ENCODE measurements around the gene C1RL.
A peak's percentile ranks its signal among the peaks of the same experiment; 100 is the strongest.

C1RL gene

GRCh38 chr12:7108796-7109571 is at the start of gene C1RL:
C1RL (minus strand) TSS chr12:7109214; CDS start chr12:7109180, 34 bp downstream.
- peak; percentile 82 for DNase-seq (ENCODE audit: low spot score)

DNA sequence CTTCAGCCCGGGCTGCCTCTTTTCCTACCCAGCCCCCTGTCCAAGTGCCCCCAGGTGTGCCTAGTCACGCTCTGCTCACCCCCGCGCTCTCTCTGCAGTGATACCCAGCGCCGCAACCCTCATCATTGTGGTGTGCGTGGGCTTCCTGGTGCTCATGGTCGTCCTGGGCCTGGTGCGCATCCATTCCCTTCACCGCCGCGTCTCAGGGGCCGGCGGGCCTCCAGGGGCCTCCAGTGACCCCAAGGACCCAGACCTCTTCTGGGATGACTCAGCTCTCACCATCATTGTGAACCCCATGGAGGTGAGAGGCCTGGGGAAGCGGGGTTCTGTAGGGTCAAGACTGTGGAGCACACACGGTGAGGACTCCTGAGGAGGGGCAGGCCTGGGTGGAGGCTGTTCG is 48.4 kb upstream of the C1RL start:
- no peak for DNase-seq (ENCODE audit: low spot score)

DNA sequence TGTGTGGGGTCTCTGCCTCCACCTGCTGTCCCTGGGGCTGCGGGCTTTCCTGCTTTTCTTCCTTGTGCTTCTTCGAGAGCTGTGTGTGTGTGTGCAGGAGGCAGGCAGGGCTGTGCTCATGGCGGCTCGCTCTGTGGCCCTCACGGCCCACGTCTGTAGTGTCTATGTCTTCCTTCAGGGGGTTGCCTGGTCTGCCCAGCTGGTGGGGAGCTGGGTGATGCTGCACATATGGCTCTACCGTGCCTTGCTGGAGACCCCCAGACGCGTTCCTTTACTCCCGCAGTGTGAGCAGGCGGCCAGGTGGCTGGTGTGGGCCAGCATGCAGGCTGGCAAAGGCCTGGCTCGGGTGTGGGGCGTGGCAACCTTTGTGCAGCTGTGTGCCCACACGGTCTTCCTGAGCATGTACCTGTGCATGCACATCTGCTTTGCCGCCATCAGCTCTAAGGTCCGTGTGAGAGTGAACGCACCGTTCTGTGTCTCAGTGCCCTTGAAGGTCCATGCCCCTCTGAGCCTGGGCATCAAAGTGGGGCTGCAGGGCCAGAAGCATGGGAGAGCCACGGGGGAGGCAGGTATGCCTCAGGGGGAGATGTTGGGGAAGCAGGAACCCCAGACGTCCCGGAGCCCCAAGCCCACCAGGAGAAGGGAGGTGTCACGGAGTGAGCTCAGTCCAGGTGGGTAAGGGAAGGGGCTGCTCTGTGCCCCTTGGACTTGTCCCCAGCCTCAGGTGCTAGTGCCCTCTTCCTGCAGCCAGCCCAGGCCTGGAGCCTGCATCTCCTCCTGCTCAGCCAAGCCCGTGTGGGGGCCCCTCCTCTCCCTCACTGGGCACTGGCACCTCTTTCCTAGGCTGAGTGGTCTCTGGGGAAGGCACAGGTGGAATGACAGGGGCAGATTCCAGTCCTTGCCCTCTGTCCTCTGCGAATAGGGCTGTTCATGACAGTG is 47.5 kb upstream of the C1RL start:
- DNase-seq (ENCODE audit: low spot score) = no peak

DNA sequence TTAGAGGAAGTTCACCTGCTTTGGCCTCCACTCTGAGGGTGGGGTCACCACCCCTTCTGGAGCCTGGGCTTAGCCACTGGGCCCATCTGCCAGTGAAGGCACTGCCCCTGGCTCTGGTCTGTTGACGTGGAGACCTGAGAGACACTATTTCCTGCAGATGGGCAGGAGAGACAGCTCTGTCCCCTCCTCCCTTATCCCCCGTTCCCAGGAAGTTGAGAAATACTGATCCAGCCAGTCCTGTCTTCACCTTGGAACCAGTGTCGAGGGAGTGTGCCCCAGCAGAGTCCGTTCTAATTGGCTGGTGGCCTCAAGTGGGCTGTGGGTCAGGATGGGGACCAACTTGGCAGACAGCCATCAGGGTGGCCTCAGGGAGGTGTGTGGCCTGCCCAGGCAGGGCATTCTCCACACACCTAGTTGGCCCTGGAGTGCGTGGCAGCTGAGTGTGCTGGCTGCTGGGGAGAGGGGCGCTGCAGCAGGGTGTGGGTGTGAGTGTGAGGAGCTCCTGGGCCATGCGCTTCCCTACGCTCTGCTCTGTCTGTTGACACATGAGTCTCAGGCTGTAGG is 46.5 kb upstream of the C1RL start:
- DNase-seq (ENCODE audit: low spot score) = no peak

DNA sequence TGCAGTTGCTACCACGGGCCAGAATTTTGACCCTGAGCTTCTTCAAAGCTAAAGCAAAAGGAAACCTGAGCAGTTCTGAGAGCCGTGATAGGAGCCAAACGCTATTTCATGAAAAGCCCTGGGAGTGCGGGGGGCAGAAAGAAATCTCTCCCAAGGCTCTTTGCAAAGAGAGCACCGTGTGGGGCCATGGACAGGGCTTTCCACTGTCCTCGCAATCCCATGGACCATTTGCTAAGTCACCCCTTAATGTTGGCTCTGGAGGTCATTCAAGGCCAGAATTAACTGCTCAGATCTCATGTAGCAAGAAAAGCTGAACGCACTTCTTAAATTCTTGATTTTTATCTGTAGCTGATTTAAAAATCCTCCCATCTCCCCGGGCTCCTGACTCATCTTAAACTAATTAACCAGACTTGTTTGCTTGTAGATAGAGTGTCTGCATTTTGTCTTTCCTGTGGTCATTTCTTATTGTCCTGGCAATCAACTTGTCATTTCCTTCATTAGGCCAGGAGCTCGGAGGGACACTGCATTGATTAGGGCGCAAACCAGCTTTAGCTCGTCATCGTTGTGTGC is 46.0 kb upstream of the C1RL start:
- DNase-seq (ENCODE audit: low spot score) = no peak

DNA sequence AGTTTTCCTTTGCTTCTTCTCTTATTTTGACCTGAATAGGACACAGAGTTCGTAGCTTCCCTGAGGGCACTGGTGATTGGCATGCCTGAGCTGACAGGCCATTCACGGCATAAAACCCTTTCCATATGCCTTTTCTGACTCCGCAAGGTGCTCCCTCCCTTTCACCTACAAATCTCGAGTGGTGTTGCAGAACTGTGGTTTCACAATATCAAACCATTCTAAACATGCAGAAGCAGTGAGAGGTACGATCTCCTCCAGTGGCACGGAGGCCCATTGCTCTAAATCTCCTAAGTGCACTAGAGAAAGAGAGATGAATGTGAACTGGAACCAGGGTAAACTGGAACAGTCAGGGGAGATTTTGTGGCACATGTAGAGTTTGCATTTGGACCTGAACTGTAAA is 45.0 kb upstream of the C1RL start:
- no peak for DNase-seq (ENCODE audit: low spot score)

DNA sequence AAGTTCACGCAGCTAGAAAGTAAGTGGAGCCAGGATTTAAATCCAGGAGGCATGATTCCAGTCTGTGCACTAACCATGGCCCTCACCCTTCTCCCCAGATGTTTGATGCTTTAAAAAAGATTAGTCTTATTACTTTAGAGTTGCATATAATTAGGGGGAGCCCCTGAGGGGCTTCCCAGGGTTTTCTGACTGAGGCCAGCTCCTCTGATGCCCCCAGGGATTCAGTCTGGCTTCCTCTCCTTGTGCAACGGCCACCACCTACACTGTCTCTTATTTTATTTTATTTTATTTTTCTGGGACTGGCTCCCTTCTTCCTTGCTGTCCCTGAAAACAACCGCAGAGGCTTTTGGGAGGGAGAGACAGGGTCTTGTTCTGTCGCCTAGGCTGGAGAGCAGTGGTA is 43.8 kb upstream of the C1RL start:
- no peak for DNase-seq (ENCODE audit: low spot score)

DNA sequence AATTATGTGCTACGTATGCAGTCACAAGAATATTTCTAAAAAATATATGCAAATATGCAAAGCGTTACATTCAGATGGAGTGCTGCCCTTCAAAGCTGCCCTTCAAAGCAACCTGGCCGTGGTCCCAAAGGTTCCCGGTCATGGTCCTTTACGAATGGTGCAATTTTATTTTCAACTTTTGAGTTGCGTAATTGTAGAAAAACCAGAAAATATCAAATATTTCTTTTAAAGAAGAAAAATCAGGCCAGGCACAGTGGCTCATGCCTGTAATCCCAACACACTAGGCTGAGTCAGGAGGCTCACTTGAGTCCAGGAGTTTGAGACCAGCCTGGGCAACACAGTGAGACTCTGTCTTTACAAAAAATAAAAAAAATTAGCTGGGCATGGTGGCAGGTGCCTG is 42.5 kb upstream of the C1RL start:
- DNase-seq (ENCODE audit: low spot score) = no peak

GRCh38 chr12:7150841-7151240 is 41.8 kb upstream of the C1RL start:
- no peak for DNase-seq (ENCODE audit: low spot score)

DNA sequence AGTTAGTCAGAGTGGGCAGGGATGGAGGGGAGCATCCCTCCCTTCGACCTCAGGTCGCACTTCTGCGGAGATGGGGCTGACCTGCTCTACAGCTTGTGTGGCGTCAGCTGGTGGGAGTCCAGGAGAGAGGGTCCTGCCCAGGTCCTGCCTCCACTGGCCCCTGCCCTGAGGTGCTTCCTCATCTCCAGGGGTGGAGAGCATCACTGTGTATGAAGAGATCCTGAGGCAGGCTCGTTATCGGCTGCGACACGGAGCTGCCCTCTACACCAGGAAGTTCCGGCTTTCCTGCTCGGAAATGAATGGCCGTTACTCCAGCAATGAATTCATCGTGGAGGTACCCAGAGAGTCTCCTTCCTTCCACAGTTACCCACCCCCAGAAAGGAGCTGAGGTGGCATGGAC is 41.3 kb upstream of the C1RL start:
- no peak for DNase-seq (ENCODE audit: low spot score)

DNA sequence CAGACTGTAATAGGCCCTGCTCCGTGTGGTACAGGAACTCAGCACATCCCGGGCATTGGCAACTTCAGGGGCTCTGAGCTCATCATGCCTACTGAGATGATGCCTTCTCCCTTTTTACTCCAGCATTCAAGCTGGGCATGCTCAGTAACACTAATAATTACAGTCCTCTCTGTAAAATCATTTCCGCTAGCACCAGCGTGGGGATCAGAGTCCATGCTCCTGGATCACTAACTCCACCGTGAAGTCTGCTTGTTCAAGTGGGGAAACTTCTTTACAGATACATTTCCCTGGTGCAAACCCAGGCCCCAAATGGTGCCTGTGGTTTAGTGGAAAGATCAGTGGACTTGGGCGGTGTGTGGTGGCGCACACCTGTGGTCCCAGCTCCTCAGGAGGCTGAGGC is 37.9 kb upstream of the C1RL start:
- no peak for DNase-seq (ENCODE audit: low spot score)

DNA sequence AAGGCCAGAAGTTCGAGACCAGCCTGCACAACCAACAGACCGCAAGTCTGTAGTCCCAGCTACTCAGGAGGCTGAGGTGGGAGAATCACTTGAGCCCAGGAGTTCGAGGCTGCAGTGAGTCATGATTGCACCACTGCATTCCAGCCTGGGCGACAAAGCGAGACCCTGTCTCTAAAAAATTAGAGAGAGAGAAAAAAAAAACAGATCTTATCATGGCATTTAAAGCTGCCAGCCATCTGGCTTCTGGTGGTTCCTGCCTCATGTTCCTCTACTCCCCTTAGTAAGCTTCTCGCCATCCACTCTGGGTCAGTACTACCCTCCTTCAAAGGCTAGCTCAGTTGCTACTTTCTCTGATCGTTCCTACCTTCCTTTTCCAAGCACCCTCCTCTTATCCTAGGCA is 37.2 kb upstream of the C1RL start:
- no peak for DNase-seq (ENCODE audit: low spot score)

DNA sequence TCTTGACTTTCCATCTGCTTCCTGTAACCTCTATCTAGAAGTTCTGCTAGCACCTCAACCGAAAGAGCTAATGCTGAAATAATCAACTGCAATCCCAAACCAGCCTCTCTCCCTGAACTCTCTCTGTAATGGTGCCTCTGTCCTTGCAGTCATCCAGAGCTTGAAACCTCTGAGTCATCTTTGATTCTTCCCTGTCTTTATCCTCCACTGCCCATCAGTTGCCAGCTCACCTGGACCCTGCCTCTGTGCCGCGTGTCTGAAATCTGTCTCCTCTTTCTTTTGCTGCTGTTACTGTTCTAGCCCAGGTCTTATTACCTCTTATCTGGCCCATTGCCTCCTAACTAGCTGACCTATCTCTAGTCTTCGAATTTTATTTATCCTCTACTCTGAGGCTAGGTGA is 36.7 kb upstream of the C1RL start:
- no peak for DNase-seq (ENCODE audit: low spot score)

- peak; percentile 44 for DNase-seq (ENCODE audit: low spot score)
Observed at GRCh38 chr12:7144414-7145120, 35.6 kb upstream of the C1RL start.

DNA sequence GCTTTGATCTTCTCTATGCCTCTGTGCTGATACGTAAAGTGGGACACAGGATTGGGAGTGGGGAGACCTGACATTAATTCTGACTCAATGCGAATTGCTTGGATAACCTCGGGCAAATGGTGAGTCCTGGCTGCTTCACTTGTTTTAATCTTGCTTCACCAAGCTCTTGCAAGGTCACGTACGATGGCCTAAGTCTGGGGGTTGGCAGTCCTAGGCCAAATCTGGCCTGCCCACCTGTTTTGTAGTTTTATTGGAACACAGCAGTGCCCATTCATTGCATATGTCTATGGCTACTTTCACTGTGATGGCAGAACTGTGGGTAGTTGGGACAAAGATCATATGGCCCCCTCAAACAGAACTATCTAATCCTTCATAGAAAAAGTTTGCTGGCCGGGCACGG is 34.5 kb upstream of the C1RL start:
- DNase-seq (ENCODE audit: low spot score) = no peak

GRCh38 chr12:7142809-7143465 is 33.9 kb upstream of the C1RL start:
- no peak for DNase-seq (ENCODE audit: low spot score)

GRCh38 chr12:7142056-7142644 is 33.1 kb upstream of the C1RL start:
- DNase-seq (ENCODE audit: low spot score) = peak; percentile 52

DNA sequence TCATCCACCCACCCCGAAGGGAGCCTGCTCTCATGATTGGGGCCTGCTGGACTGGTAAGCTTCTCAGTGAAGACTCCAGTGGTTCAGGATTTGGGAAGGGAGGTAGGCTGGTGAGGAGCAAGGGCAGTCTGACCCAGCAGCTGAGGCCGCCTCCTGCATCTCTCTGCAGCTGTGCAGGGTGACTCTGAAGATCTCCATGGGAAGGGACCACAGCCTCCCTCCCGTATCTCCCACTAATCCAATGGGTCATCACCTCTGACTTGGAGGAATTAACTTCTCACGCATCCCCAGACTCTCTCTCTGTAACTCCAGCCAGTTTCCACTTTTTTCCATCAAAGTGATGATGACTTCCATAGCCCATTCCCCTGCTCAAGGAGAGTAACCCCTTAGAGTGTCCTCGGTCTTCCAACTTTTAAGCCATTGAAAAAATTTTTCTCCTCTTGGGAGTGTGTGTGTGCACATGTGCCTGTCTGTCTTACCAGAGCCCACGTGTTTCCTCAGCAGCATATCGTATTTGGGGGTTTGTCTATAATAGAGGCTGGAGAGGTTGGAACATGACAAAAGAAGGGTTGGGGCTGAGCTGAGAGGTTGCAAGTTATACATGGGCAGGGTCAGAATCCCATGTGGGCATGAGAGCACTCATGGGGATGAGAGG is 32.5 kb upstream of the C1RL start:
- DNase-seq (ENCODE audit: low spot score) = no peak

GRCh38 chr12:7139200-7139599 is 30.2 kb upstream of the C1RL start:
- DNase-seq (ENCODE audit: low spot score) = no peak

DNA sequence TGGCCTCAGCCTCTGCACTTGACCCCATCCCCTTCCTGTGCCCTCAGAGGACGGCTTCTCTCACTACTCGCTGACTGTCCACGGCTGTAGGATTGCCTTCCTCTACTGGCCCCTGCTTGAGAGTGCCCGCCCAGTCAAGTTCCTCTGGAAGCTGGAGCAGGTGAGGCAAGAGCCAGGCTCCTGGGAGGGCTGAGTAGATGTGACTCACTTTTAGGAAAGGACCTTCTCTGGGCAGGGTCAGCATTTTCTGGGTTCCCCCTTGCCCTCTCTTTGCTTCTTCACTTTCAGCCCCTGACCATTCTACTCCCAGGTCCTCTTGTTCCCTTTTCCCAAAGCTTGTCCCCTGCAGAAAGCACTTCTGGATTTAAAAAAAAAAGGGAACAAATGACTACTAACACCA is 28.9 kb upstream of the C1RL start:
- DNase-seq (ENCODE audit: low spot score) = no peak

GRCh38 chr12:7136676-7137075 is 27.7 kb upstream of the C1RL start:
- DNase-seq (ENCODE audit: low spot score) = no peak

Data from CD4-positive, alpha-beta T cell treated with Interleukin-2 at 100 ng/mL for 4 hours (primary cell).